Fibroblast of villous mesenchyme (primary cell): ENCODE results near the gene RAI14. TPM values are rescaled to one million over a fixed set of nuclear protein-coding genes. Genes with fewer than 3 reads are reported as not detected.

Experiments used
- DNase-seq: peaks from one replicate; pipeline ENCODE4 v3.0.0-alpha.2; 2010; ENCODE audit warnings: low read depth
- H3K4me3 ChIP-seq: 2 replicates; pipeline ENCODE4 v1.5.1; 2011; ENCODE audit warnings: low read depth, mild to moderate bottlenecking, low read length
- total RNA-seq: library from RNA; depleted of rRNA; stranded (reverse); fragments of >200 nt; gene quantifications from 2 replicates; pipeline ENCODE4 v1.2.3, GENCODE V29; 2012
- TF ChIP-seq, protein P1 (sequence below): IDR thresholded peaks from 2 replicates; pipeline ENCODE4 v1.5.1; 2012; ENCODE audit warnings: low read depth, mild to moderate bottlenecking, low read length; ENCODE audit not compliant: insufficient read depth

The RAI14 gene
- 251 and 291 TPM in 2 replicates for total RNA-seq

DNA sequence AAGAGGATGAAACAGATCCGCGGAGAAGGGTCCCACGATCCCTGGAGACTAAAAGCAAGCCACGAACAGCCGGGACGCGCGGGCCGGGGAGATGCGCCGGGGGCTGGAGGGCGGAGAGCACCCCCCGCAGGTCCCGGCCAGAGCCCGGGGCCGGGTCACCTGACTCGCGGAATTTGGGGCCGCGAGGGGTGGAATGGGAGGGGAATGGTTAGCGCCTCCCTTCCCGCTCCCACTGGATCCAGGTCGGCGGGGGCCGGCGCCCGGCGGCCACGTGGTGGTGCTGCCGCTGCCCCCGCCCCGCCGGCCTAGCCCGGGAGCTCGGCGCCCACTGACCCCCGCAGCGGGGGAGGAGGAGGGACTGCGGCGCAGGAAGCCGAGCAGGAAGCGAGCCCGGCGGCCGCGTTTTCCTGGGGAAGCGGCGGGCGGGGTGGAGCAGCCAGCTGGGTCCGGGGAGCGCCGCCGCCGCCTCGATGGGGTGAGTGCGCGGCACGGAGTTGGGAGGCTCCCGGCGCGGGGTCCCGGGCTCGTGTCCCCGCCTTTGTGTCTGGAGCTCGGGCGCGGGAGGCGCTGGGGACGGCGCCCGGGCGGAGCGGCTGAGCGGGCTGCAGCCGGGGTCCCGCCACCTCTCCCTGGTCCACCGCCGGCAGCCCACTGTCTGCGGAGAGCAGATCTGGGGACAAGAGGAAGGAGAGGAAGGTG lies at the start of gene RAI14:
TSS of gene RAI14 (plus strand) at position 328 of the 699 bp plus-strand sequence. CDS start 30,592 bp downstream, outside the sequence.
- DNase-seq = peak; percentile 89
- TF ChIP-seq, protein P1, sequence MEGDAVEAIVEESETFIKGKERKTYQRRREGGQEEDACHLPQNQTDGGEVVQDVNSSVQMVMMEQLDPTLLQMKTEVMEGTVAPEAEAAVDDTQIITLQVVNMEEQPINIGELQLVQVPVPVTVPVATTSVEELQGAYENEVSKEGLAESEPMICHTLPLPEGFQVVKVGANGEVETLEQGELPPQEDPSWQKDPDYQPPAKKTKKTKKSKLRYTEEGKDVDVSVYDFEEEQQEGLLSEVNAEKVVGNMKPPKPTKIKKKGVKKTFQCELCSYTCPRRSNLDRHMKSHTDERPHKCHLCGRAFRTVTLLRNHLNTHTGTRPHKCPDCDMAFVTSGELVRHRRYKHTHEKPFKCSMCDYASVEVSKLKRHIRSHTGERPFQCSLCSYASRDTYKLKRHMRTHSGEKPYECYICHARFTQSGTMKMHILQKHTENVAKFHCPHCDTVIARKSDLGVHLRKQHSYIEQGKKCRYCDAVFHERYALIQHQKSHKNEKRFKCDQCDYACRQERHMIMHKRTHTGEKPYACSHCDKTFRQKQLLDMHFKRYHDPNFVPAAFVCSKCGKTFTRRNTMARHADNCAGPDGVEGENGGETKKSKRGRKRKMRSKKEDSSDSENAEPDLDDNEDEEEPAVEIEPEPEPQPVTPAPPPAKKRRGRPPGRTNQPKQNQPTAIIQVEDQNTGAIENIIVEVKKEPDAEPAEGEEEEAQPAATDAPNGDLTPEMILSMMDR = peak; percentile 2
- H3K4me3 ChIP-seq = peak within 1 kb of the TSS; percentile 91

DNA sequence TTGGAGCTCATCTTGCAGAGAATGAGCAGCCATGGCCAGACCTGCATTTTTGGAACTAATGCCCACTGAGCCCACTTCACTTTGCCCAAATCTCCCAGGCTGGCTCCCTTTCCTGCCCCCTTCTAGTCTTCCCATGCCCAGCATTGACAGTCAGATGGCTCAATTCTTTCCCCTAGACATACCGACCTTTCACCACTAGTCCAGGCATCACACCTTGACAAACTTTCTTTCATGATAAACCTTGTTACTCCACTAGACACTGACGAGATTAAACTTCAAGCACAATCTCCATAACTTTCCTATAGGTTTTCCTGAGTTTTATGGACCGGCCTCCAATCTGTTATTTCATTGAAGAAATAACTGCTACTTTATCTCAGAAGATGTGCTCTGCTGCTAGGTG lies 47.8 kb upstream of the RAI14 start:
- TF ChIP-seq, protein P1 = no peak
- no peak for DNase-seq
- H3K4me3 ChIP-seq = no peak overlapping the region

DNA sequence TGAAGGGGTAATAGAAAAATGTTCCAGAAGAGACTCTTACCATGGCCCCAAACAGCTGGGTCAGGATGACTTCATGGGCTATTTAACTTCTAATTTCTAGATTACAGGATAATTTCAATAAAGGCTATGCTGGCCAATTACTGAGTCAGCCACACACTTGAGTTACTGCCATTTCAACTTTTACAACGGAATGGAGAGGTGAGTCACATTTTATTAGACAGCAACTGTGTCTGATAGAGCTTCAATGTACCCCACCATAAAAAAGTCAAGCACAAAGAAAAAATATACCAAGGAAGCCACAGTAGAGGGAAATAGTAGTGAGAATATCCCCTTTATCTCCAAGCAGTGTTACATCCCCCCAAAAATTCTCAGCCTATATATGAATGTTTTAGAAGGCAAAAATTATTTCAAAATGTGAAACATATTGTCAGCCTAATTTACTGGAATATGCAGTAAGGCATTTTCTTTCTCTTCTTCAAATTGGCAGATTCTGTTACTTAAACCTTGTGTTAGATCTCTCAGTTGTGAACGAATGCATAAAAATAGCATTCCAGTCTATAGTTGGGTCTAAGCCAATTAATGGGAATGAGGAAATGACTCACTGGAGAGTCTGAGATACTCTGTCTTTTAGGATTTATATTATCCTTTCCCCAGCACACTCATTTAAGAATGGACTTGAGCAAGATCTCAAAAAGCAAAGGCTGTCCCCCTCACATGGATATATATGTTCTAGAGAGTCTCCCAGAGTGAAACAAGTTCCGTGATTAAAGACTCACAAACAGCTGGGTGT lies 47.1 kb upstream of the RAI14 start:
- DNase-seq = peak; percentile 94
- TF ChIP-seq, protein P1 = no peak
- no peak overlapping the region for H3K4me3 ChIP-seq

DNA sequence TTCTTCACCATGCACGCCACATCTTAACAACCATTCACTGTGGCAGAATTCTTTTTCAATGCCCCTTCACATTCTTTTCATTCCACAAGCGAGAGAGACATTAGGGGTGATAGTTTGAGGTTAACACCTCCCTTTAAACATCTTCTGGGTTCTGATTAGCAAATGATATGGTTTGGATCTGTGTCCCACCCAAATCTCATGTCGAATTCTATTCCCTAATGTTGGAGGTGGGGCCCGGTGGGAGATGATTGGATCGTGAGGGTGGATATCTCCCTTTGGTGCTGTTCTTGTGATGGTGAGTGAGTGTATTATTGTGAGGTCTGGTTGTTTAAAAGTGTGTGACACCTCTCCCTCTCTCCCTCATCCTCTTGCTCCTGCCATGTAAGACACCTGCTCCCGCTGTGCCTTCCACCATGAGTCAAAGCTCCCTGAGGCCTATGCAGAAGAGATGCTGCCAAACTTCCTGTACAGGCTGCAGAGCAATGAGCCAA lies 46.1 kb upstream of the RAI14 start:
- no peak for DNase-seq
- TF ChIP-seq, protein P1 = no peak
- no peak overlapping the region for H3K4me3 ChIP-seq

DNA sequence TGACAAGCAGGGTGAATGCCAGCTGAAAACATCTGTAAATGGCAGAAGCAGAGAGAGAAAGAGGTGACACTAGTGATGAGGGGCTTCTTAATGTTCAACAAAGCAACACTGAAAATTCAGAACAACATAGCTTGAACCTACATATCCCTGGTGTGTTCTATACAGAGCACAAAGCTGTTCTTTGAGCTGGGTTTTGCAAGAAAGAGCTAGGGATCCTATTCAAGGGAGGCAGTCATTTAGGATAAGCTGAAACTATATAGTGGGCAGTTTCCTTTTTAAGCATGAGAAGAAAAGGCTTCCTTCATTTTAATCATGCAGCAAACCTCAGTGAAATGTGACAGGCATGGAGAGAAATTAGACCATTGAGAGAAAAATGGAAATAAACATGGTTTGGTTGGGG lies 45.6 kb upstream of the RAI14 start:
- H3K4me3 ChIP-seq = no peak overlapping the region
- no peak for DNase-seq
- TF ChIP-seq, protein P1 = no peak

DNA sequence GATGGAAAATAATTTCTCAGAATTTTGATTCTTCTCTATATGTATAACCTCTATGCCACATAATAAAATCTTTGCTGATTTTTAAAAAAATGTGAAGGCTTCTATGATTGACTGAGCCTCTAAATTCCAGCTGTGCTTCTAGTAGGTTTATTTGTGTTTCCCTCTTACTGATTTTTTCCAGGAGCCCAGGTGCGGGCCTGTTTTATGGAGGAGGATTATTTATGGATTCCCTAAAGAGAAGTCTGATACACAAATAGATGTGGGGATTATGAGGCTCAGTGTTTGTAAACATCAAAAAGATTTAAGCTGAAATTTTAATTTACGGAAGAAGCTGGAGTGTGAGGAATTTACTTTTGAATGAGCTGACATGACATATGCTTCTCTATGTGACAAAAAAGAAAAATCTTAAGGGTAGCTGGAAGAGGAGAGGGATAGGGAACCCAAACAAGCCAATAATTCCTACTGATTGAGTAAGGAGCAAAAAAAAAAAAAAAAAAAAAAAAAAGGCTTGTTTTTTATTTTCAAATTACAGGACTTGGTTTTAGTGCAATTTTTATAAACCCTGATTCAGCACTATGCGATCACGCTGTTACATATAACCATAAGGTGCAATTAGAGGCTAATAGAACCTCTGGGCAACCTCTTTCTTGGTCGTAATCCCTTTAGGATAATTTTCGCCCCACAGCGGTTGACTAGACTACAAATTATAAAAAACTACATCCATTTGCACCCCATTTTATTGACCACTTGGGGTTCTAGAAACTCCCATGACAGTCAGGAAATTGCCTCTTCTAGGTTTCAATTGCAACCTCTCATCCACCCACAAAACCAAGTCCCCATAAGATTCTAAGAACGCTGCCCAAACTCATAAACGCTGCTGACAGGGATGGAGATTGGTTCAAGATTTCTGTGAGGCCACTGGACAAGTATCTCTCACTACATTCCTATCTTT lies 44.4 kb upstream of the RAI14 start:
- TF ChIP-seq, protein P1 = no peak
- H3K4me3 ChIP-seq = no peak overlapping the region
- DNase-seq = no peak
